Activated naive CD4-positive, alpha-beta T cell treated with anti-CD3 and anti-CD28 coated beads, Interleukin-2, amount 50 U/mL, for 16 hours (primary cell): ENCODE results near the gene GGA2.
"Not testable (repeated sequence)": the region's sequence is repeated elsewhere in the genome, so short reads cannot be mapped to it uniquely, and the experiment has no call there.

Source experiments
- DNase-seq: peaks from one replicate; pipeline ENCODE4 v3.0.0-alpha.2; 2020

GGA2 gene

GRCh38 chr16:23465179-23465578 is 45.1 kb downstream of the GGA2 start:
- no peak for DNase-seq

DNA sequence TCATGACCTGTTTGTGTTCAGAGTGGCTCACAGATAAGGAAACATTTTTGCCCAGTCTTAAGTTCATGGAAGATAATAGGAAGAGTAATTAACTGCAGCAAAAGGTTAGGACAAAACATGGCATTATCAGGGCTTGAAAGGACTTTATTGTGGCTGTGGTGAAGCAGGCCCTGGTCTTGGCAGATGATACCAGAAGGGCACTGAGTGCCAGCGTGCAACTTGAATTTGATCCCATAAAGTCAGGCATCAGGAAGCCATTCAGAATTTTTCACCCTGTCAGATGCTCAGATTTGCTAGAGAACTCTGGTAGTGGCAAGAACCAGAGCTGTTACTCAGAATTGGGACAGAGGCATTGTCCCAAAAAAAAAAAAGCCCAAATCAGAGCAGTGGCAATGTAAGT is 46.1 kb downstream of the GGA2 start:
- no peak for DNase-seq

DNA sequence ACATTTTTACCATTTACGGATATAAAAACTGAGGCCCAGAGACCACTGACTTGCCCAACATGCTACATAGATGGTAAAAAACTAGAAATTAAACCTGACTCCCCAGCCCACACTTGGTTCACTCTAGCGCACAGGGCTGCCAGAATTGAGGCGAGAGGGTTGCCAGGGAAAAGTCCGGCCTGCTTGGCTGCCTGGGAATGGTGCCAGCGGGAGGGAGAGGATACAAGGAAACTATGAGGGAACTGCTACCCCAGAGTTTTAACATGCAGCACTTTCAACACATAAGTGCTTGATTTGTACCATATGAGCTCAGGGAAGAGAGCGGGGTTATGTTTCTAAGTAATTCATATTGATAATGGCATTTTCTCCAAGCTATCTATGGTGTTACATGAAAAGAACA is 47.3 kb downstream of the GGA2 start:
- not testable (repeated sequence) for DNase-seq

- DNase-seq = no peak
These were observed 56.8 kb downstream of the GGA2 start for GRCh38 chr16:23453338-23454052.

DNA sequence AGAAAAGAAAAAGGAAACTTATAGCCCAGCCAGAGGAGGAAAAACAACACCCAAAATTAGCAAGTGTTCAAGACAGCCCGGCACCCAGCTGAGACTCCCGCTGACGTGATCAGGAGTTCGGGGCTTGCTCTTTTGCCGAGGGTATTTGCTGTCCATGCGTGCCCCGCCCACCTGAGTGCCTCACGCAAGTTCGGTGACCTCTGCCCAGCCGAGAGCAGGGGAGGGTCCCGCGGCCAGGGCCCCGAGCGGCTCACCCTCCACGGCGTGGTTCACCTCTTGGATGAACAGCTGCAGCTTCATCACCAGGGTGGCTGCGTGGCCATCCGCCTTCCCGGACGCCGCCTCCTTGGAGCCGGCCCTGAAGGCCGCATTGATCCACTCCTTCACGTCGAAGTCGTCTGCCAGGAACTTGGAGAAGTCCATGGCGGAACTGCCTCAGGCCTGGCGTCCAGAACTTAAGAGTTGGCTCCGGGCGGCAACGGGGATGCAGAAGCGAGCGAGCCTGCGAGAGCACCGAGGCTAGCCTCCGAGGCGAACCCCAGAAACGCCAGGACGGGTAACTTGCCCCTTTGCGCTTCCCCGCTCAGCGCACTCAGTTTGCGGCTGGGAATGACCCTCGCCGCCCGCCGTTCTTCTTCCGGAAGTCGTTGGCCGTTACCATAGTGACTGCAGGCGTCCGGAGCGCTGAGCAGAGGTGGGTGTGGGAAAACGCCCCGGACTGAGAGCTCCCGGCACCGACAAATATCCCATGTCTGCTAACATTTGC is 57.5 kb downstream of the GGA2 start, which contains the start of gene COG7:
Gene COG7 (minus strand): TSS at position 618 of the 766 bp plus-strand sequence. CDS start 195 bp downstream, at position 423.
- DNase-seq = peak; percentile 86

GRCh38 chr16:23452221-23452571 is 58.1 kb downstream of the GGA2 start:
- DNase-seq = peak; percentile 18

- DNase-seq = no peak
These were observed 61.9 kb downstream of the GGA2 start for GRCh38 chr16:23448392-23448791.

DNA sequence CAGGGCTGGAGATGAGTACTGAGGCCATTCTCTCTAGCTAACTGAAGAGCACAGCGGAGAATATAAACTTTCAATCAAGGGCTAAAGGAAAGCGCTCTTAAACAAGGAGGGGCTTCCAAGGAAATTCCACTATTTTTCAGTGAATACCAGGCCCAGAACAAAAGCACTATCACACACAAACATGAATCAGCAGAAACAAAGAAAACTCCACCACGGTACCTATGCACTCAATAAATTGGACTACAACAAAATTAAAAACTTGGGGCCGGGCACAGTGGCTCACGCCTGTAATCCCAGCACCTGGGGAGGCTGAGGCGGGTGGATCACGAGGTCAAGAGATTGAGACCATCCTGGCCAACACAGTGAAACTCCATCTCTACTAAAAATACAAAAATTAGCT is 72.8 kb downstream of the GGA2 start:
- DNase-seq = not testable (repeated sequence)

GRCh38 chr16:23436951-23437350 is 73.3 kb downstream of the GGA2 start:
- no peak for DNase-seq

DNA sequence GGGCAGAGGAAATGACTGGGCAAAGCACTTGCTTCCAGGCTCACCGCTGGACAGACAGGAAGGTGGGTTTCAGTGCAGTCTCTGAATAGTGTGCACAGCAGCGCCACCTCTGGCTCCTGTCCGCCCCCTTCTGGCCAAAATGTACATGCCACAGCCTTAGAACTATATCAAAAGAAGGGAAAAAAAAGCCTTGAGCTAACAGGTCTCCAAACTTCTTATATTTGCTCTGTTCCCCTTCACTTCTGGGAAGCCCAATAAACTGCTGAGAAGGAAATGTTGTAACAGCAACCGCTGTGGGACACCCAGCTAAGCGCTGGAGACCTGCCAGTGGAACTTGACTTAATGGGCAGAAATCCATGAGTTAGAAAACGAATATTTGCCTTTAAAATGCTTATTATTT is 74.8 kb downstream of the GGA2 start:
- DNase-seq = peak; percentile 66

DNA sequence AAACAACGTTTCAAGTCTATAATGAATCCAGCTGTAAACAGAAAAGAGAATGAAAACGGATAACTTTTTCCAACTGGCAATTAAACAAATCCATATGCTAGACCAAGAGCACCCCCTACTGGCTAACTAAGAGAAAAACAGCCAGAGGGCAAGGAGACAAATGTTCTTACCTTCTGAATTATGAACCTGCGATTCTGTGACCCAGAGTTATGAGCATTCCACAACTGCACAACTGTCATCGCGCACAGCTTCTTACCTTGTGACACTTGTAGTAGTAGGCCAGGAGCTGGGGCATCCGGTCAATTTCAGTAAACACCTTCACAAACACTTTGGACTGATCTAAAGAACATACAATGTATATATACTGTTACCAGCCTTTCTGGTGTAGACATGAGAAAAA is 75.9 kb downstream of the GGA2 start:
- DNase-seq = no peak

DNA sequence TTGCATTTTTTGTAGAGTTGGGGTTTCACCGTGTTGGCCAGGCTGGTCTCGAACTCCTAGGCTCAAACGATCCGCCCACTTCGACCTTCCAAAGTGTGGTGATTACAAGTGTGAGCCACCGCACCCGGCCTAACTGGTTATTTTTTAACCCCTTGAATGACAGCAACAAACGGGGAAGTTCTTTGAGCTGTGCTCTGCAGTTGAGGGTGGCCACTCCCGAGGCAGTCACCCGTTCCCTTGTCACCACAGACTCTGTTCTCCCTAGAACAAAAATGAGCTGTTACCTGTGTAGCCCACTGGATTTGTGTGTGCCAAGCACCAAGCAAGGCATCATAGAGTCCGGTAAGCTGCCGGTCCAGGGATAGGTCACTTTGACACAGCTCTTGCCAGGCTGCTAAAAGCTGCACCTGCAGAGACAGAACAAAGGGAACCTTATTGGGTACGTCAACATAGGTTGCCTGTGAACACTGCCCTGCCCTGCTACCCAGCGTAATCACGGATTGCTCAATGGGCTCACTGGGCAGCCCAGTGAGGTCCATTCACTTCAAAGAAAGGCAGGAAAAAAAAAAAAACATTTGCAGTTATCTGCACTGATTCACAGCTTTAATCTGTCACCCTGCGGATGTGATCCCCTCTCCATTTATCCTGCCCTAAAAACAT is 76.9 kb downstream of the GGA2 start:
- no peak for DNase-seq

- no peak for DNase-seq
These were observed 77.8 kb downstream of the GGA2 start for GRCh38 chr16:23432176-23433128.

- no peak for DNase-seq
These were observed 81.9 kb downstream of the GGA2 start for GRCh38 chr16:23428351-23428750.

DNA sequence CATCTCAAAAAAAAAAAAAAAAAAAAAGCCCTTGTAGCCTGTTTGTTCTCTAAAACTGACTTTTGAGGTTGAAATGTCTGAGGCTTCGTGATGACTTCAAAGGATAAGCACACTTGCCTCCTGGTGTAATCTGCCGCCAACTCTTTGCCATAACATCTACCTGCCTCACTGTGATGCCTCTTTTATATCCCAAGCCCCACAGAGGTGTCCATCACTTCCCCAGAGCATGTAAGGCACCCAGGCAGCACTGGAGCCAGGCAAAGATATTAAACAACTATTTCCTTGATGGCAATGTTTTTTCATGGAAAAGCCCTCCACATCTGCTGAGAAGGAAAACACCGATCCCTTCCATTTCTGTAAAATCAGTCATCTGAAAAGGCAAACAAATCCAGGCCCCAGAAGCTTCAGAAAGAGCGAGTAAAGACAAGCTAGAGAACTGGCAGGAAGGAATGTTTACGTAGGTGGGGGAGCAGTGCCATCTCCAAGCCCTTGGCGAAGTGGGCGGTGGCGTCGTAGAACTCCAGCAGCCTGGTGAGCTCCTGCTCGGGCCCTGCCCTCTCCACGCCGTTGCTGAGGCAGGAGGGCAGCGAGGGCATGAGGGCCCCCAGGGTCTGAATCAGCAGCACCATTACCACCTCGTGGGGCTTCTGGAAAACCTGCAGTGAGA is 85.9 kb downstream of the GGA2 start:
- no peak for DNase-seq

DNA sequence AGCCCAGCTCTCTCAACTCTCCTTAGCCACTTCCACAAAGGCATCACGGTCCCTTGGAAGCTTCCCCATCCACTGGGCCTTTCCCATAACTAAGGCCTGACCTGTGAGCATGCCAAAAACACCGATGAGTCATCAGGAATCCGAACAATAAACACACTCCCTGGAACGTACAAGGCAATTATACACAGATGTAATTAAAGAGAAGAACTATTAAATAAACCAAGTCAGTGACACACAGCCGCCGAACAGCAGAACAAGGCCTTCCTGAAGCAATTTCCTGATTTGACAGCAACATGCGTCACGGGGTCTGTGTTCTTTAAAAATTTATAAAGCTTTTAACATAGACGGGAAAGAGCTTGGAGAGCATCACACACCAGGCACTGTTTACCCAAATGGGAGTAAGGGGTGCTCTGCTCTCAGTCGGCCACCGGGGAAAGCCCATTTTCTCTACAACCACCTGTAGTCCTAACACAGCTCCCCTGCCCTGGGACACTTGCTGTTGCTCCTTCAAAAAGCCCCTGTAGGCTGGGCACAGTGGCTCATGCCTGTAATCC is 86.7 kb downstream of the GGA2 start:
- DNase-seq = no peak

- no peak for DNase-seq
These were observed 90.3 kb downstream of the GGA2 start for GRCh38 chr16:23420011-23420410.

GRCh38 chr16:23416816-23417215 is 93.5 kb downstream of the GGA2 start:
- no peak for DNase-seq

- DNase-seq = no peak
These were observed 95.6 kb downstream of the GGA2 start for GRCh38 chr16:23414731-23415130.
